ENCODE data around the gene RBM15.
A peak's percentile ranks its signal among the peaks of the same experiment; 100 is the strongest.

Gene RBM15

DNA sequence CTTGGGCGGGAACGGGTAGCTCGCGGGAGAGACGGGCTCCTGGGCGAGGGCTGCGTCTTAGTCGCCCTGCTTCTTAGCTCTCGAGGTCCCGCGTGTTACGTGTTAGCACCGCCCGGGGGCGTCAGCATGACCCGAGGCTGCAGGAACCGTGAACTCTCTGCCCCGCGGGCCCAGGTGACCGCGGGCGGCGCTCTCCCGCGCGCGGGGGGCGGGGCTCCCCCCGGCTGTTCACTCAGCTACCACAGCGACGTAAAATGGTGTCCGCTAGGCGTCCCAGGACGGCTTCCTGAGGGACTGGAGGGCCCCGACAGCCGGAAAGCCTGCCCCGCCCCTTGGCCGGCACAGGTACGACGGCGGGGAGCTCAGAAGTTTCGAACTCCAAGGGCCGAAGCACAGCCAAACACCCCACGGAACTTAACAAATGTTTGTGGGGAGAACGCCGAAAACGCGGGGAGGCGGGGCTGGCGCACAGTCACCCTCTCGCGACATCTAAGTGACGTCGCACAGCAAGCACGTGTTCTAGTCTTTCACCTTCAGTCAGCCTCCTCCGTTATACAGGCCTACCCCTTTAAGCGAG, 780 bp upstream of the RBM15 start (continued):
- TF ChIP-seq, protein P1, sequence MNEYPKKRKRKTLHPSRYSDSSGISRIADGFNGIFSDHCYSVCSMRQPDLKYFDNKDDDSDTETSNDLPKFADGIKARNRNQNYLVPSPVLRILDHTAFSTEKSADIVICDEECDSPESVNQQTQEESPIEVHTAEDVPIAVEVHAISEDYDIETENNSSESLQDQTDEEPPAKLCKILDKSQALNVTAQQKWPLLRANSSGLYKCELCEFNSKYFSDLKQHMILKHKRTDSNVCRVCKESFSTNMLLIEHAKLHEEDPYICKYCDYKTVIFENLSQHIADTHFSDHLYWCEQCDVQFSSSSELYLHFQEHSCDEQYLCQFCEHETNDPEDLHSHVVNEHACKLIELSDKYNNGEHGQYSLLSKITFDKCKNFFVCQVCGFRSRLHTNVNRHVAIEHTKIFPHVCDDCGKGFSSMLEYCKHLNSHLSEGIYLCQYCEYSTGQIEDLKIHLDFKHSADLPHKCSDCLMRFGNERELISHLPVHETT (tag by site-specific recombination; IDR thresholded peaks at IDR 0.05), result peak; percentile 54; the same call in 1 of the 2 replicates
- TF ChIP-seq ZIC2 (tag by site-specific recombination; IDR thresholded peaks at IDR 0.05) (peak; percentile 93), ZNF549 (tag by site-specific recombination; IDR thresholded peaks at IDR 0.05) (no peak), ZBTB20 (tag by site-specific recombination; IDR thresholded peaks at IDR 0.05) (peak; percentile 77), FEZF1 (tag by site-specific recombination; IDR thresholded peaks at IDR 0.05) (peak; percentile 21; the same call in 1 of the 2 replicates), BCL11A (tag by site-specific recombination; IDR thresholded peaks at IDR 0.05; ENCODE audit: low read depth) (peak; percentile 97), SP2 (tag by site-specific recombination; IDR thresholded peaks at IDR 0.05) (peak; percentile 87), KLF9 (tag by site-specific recombination; IDR thresholded peaks at IDR 0.05; ENCODE audit: low read depth) (peak; percentile 98), ZNF785 (tag by site-specific recombination; IDR thresholded peaks at IDR 0.05) (0 out of 2 replicates have a peak, but pooled peaks have one; percentile 81), ZNF660 (tag by site-specific recombination; IDR thresholded peaks at IDR 0.05) (no peak), GLIS1 (tag by site-specific recombination; IDR thresholded peaks at IDR 0.05) (peak; percentile 77), ZNF24 (tag by site-specific recombination; IDR thresholded peaks at IDR 0.05) (peak; percentile 26; the same call in 1 of the 2 replicates), ZSCAN23 (tag by site-specific recombination; IDR thresholded peaks at IDR 0.05) (0 out of 2 replicates have a peak, but pooled peaks have one; percentile 25)

DNA sequence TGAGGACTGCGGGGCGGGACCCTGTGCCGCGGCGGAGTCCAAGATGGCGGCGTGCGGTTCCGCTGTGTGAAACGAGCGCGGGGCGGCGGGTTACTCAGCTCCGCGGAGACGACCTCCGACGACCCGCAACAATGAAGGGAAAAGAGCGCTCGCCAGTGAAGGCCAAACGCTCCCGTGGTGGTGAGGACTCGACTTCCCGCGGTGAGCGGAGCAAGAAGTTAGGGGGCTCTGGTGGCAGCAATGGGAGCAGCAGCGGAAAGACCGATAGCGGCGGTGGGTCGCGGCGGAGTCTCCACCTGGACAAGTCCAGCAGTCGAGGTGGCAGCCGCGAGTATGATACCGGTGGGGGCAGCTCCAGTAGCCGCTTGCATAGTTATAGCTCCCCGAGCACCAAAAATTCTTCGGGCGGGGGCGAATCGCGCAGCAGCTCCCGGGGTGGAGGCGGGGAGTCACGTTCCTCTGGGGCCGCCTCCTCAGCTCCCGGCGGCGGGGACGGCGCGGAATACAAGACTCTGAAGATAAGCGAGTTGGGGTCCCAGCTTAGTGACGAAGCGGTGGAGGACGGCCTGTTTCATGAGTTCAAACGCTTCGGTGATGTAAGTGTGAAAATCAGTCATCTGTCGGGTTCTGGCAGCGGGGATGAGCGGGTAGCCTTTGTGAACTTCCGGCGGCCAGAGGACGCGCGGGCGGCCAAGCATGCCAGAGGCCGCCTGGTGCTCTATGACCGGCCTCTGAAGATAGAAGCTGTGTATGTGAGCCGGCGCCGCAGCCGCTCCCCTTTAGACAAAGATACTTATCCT, 430 bp downstream of the RBM15 start:
- Histone ChIP-seq H3K27ac (ENCODE audit: extremely low read depth, low read depth, low read length) (peak overlapping the region; percentile 88), H3K4me3 (ENCODE audit: low read depth, low read length) (peak overlapping the region; percentile 78), H3K9me3 (ENCODE audit: control insufficient read depth, insufficient read depth, low read depth, low read length) (no peaks in the 10 kb centered on the region), H3K4me1 (ENCODE audit: control insufficient read depth, insufficient read depth, low read length) (peaks cover 13% of the 10 kb centered on the region), H3K36me3 (ENCODE audit: control insufficient read depth in 2 of 2, insufficient read depth in 1 of 2, low read length in 2 of 2) (peaks cover 12 to 43% of the 10 kb centered on the region in 2 experiments; a peak in 2 of 3 replicates)
- ChIA-PET CTCF (interaction anchor here (0.6 to 7.6 kb wide), 6 partner anchors 9 to 143 kb away, joined by 3 to 57 read pairs (median 4); no protein-coding TSS in a partner anchor), POLR2A (interaction anchor here (0.6 to 4.9 kb wide), 21 partner anchors 9 to 1239 kb away, joined by 3 to 30 read pairs (median 4); partner anchors contain the start of genes KCNC4, SLC16A4 and STRIP1)
- TF ChIP-seq, protein P2, sequence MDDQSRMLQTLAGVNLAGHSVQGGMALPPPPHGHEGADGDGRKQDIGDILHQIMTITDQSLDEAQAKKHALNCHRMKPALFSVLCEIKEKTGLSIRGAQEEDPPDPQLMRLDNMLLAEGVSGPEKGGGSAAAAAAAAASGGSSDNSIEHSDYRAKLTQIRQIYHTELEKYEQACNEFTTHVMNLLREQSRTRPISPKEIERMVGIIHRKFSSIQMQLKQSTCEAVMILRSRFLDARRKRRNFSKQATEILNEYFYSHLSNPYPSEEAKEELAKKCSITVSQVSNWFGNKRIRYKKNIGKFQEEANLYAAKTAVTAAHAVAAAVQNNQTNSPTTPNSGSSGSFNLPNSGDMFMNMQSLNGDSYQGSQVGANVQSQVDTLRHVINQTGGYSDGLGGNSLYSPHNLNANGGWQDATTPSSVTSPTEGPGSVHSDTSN (CRISPR knock-in tag; IDR thresholded peaks at IDR 0.05), result no peak; the same call in 1 of the 2 replicates
- no peak for TF ChIP-seq ZNF214 (tag by site-specific recombination; IDR thresholded peaks at IDR 0.05; ENCODE audit: borderline replicate concordance)
- TF ChIP-seq ZNF843 (tag by site-specific recombination; IDR thresholded peaks at IDR 0.05), result peak; percentile 23; the same call in 1 of the 2 replicates
- TF ChIP-seq KLF8 (tag by site-specific recombination; IDR thresholded peaks at IDR 0.05), result no peak
- TF ChIP-seq, protein P3, sequence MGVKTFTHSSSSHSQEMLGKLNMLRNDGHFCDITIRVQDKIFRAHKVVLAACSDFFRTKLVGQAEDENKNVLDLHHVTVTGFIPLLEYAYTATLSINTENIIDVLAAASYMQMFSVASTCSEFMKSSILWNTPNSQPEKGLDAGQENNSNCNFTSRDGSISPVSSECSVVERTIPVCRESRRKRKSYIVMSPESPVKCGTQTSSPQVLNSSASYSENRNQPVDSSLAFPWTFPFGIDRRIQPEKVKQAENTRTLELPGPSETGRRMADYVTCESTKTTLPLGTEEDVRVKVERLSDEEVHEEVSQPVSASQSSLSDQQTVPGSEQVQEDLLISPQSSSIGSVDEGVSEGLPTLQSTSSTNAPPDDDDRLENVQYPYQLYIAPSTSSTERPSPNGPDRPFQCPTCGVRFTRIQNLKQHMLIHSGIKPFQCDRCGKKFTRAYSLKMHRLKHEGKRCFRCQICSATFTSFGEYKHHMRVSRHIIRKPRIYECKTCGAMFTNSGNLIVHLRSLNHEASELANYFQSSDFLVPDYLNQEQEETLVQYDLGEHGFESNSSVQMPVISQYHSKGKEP (tag by site-specific recombination; IDR thresholded peaks at IDR 0.05), result no peak
- TF ChIP-seq ZNF48 (tag by site-specific recombination; IDR thresholded peaks at IDR 0.05), result no peak
- no peak for TF ChIP-seq GFI1B (tag by site-specific recombination; IDR thresholded peaks at IDR 0.05)
- no peak for TF ChIP-seq WT1 (tag by site-specific recombination; IDR thresholded peaks at IDR 0.05)
- TF ChIP-seq, protein P4, sequence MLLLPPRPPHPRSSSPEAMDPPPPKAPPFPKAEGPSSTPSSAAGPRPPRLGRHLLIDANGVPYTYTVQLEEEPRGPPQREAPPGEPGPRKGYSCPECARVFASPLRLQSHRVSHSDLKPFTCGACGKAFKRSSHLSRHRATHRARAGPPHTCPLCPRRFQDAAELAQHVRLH (tag by site-specific recombination; IDR thresholded peaks at IDR 0.05), result peak; percentile 26; the same call in 1 of the 2 replicates
- no peak for TF ChIP-seq ZNF311 (tag by site-specific recombination; IDR thresholded peaks at IDR 0.05; ENCODE audit: borderline replicate concordance)
- no peak for TF ChIP-seq PRDM1 (tag by site-specific recombination; IDR thresholded peaks at IDR 0.05)
- TF ChIP-seq ZFP37 (tag by site-specific recombination; IDR thresholded peaks at IDR 0.05), result peak; percentile 96
- no peak for TF ChIP-seq ZNF544 (tag by site-specific recombination; IDR thresholded peaks at IDR 0.05)
- TF ChIP-seq, protein P5, sequence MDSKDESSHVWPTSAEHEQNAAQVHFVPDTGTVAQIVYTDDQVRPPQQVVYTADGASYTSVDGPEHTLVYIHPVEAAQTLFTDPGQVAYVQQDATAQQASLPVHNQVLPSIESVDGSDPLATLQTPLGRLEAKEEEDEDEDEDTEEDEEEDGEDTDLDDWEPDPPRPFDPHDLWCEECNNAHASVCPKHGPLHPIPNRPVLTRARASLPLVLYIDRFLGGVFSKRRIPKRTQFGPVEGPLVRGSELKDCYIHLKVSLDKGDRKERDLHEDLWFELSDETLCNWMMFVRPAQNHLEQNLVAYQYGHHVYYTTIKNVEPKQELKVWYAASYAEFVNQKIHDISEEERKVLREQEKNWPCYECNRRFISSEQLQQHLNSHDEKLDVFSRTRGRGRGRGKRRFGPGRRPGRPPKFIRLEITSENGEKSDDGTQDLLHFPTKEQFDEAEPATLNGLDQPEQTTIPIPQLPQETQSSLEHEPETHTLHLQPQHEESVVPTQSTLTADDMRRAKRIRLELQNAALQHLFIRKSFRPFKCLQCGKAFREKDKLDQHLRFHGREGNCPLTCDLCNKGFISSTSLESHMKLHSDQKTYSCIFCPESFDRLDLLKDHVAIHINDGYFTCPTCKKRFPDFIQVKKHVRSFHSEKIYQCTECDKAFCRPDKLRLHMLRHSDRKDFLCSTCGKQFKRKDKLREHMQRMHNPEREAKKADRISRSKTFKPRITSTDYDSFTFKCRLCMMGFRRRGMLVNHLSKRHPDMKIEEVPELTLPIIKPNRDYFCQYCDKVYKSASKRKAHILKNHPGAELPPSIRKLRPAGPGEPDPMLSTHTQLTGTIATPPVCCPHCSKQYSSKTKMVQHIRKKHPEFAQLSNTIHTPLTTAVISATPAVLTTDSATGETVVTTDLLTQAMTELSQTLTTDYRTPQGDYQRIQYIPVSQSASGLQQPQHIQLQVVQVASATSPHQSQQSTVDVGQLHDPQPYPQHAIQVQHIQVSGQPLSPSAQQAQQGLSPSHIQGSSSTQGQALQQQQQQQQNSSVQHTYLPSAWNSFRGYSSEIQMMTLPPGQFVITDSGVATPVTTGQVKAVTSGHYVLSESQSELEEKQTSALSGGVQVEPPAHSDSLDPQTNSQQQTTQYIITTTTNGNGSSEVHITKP (tag by site-specific recombination; IDR thresholded peaks at IDR 0.05), result 0 out of 2 replicates have a peak, but pooled peaks have one; percentile 54
- peak; percentile 56; the same call in 1 of the 2 replicates for TF ChIP-seq ZNF394 (tag by site-specific recombination; IDR thresholded peaks at IDR 0.05; ENCODE audit: borderline replicate concordance)

All from HEK293 (cell line).